A549 treated with CpdA at 1 μM for 4 hours (cell line): Measurements from ENCODE around the gene OPN5. TPM values are rescaled to one million over a fixed set of nuclear protein-coding genes. Genes with fewer than 3 reads are reported as not detected.

Experiments
- total RNA-seq: library from RNA; stranded (reverse); fragments of 200-300 nt; extraction: Qiagen RNA extraction; gene quantifications from 5 replicates; pipeline ENCODE4 v1.2.3, GENCODE V29; 2022; ENCODE audit warnings: low read depth

Gene OPN5, protein sequence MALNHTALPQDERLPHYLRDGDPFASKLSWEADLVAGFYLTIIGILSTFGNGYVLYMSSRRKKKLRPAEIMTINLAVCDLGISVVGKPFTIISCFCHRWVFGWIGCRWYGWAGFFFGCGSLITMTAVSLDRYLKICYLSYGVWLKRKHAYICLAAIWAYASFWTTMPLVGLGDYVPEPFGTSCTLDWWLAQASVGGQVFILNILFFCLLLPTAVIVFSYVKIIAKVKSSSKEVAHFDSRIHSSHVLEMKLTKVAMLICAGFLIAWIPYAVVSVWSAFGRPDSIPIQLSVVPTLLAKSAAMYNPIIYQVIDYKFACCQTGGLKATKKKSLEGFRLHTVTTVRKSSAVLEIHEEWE
- not detected in 5 replicates for total RNA-seq

DNA sequence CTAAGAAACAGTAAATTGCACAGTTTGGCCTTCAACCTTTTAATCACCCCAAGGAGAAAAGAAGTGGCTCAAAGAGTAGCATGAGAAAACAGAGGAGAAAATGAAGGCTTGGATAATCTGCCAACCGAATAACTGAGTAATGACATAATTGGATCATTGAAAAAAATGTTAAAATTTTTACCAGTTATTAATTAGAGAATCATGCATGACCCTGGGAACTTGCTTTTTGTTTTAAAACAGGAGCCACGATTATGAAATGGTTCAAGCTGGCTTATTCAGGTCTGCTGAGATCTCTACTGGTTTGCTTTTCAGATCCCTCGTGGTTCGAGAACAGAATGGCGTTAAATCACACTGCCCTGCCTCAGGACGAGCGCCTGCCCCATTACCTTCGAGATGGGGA, at the start of gene OPN5:
Gene OPN5 (plus strand): TSS at position 301 of the 400 bp plus-strand sequence. CDS start 35 bp downstream, at position 336.

Other genes starting within 250 kb of the OPN5 start
- 6.1 to 8.6 TPM (median 6.8 TPM) in 5 replicates for gene ADGRF4, start 83.5 kb upstream of the OPN5 start, total RNA-seq